NCI-H2081 treated with DMSO at 0.1 percent for 48 hours (cell line): ENCODE results near the gene STMND1.
"Not testable (repeated sequence)": the region's sequence is repeated elsewhere in the genome, so short reads cannot be mapped to it uniquely, and the experiment has no call there.

Experiments
- DNase-seq: peaks from one replicate; lab custom pipeline; 2025; lab: John Stamatoyannopoulos, UW

The STMND1 gene

DNA sequence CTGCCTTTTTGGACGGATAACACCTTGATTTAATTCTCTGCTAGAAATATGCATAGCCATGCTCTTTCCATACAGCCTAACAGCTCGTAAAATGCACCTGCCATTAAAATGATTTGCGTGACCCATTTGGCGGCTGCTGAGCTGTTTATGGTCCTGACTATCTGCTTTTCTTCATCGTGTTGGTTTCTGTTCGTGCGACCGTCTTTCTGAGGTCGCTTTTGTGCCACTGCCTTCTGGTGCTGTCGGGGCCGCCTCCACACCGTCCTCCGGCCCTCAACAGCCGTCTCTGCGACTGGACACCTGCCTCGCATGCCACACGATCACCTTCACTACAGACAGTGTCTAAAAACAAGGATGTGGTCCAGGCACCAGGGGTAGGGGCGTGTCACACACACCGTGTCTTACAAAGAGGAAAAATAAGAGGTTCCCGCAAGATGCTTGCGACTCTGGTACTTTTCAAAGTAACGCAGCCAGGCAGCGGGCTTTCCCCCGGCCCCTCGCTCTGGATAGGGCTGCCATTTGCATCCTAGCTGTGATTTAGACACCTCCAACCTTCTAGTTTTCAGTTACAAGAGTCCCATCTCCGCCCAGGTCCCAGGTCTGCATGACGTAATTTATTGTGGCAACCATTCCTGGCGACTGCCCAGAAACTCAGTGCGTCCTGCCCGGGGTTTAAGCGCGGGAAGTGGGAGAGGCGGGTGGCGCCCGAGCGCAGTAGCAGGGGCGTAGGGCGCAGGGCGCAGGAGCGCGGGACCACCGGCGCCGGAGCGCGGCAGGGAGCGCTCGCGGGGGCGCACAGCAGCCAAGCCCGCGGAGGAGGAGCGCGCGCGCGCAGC lies at the start of gene STMND1:
Gene STMND1, plus strand, starts transcription at position 629 of the 836 bp plus-strand sequence. CDS start 208 bp downstream, outside the sequence.
- DNase-seq, result peak; percentile 18

DNA sequence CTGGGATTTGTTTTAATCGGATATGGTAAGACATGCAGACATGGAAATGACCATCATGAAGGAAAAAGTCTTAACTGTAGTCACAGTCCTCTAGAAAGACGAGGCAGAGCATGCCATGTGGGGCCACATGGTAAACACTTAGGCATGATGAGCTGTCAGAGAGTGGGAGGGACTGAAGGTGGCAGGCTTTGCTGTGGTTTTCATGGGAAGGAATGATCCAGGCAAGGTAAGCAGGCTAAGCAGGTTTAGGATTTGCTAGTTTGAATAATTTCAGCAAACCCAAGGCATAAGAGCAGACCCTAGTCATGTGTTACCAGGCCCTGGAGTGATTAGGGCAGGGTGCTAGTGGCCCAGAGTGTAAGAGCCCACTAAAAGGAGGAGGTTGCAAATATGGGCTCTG lies 47.2 kb upstream of the STMND1 start:
- DNase-seq, result no peak

DNA sequence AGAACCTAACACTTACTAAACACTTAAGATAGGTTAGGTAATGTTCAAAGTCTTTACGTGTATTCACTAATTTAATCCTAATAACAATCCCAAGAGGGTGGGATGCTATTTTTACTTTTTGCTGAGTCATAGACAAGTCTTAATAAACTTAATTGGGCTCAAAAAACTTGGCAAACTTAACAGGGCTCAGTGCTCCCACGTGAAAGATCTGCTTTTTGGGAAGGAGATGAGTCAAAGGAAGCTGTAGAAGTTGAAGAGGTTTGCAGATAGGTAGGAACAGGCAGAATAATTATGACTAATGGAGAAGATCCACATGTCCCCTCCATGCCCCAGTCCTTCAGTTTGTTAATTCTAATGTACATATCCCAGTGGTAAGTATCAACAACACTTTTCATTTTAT lies 44.5 kb upstream of the STMND1 start:
- DNase-seq, result no peak

DNA sequence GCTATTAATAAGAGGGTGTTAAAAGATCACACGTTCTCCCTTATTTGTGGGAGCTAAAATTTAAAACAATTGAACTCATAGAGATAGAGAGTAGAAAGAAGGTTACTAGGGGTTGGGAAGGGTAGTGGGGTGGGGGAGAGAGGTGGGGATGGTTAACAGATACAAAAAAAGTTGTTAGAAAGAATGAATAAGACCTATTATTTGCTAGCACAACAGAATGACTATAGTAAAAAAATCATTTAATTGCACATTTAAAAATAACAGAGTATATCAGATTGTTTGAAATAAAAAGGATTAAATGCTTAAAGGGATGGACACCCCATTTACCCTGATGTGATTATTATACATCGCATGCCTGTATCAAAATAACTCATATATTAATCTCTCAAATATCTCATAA lies 43.3 kb upstream of the STMND1 start:
- DNase-seq, result no peak

DNA sequence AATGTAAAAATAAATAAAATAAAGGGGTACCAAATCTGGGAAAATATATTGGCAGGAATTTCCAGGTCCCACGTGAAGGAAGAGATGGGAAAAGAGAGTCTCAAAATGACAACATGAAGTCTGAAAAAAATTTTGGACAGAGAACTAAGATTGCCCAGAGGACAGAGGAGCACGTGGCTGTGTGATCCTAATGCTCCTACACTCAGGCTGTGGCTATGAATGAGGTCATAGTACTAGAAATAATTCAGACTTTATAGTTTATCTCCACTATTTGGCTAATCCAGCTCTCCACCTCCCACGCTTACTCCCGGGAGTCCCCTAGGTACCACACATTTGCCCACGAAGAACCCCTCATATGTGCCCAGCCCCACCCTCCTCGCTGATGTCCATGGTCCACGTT lies 42.8 kb upstream of the STMND1 start:
- no peak for DNase-seq

DNA sequence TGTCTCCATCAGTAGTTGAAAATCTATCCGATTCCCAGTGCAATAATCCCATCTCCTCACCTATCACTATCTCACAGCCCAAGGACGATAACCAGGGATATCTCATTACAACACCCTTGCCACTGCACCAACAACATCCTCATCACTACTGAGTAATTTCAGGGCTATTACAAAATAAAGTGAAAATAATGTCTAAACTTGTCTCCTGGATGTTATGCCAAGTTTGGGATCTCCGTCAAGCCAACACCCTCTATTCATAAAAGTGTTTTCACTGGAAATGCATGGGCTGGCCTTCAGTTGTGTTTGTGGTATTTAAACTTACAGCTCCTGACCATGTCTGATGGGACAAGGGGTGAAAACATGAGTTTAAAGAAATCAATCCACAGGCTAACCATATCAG lies 42.0 kb upstream of the STMND1 start:
- DNase-seq, result no peak

DNA sequence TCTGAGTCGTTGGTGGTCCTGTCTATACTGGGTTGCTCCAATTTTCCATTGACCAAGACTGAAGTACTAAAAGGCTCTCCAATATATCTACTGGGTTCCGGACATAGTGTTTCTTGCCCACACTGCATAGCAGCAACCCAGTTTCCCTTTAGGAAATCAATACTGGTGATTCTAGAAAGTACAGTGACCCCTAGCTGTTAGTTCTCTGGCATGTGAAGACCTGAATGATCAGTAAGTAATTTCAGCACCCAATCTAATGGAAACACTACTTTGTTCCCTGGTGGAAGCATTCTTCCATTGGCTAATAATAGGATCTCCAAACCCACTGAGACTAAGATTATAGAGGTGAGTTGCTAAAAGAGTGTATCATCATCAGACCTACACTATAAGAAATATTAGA lies 40.8 kb upstream of the STMND1 start:
- DNase-seq, result no peak

DNA sequence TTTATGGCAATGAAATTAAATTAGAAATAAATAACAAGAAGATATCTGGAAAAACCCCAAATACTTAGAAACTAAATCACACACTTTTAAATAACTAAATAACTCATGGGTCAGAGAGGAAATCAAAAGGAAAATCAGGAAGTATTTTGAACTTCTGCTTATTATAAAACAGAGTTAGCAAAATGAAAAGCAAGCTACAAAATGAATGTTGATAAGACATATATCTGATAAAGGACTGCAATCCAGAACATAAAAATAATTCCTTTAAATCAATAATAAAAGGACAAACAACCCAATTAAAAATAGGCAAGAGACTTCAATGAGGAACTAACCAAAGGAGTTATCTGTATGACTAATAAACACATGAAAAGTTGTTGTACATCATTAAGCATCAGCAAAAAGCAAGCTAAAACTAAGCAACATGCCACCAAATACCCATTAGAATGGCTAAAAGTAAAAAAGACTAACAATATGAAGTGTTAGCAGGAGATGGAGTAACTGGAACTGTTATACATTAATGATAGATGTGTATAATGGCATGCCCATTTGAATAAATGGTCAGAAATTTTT lies 38.9 kb upstream of the STMND1 start:
- DNase-seq, result no peak

DNA sequence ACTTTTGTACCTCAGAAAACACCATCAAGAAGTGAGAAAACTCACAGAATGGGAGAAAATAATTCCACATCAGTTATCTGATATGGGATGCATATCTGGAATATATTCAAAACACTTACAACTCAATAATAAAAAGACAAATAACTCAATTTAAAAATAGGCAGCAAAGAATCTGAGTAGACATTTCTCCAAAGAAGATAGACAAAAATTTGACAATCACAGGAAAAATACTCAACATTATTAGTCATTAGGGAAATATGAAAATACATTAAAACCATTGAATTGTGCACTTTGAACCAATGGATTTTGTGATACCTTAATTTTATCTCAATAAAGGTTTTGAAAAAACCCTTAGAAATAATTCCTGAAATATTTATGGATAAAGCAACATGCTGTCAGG lies 36.9 kb upstream of the STMND1 start:
- DNase-seq, result no peak

DNA sequence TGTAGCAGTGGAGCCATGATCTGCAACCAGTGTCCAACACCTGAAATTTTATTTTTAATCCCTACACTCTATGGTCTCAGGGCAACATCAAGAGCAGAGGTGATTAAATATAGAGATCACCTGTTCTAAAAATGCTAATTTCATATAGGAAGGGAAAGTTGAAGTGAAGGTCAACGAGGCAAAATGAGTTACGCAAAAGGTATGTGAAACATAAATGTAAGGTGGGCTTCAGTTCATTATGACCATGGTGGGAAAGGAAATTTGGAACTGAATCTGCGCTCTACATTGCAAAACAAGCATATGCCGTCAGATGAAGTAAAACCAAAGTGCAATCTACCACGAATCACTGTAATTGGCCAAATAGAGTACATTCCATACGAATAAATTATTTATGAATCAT lies 35.2 kb upstream of the STMND1 start:
- no peak for DNase-seq

DNA sequence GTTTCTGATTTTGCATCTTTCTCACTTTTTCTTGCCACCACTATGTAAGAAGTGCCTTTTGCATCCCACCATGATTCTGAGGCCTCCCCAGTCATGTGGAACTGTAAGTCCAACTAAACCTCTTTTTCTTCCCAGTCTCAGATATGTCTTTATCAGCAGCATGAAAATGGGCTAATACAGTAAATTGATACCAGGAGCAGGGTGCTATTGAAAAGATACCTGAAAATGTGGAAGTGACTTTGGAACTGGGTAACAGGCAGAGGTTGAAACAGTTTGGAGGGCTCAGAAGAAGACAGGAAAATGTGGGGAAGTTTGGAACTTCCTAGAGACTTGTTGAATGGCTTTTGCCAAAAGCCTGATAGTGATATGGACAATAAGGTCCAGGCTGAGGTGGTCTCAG lies 32.9 kb upstream of the STMND1 start:
- DNase-seq, result not testable (repeated sequence)

DNA sequence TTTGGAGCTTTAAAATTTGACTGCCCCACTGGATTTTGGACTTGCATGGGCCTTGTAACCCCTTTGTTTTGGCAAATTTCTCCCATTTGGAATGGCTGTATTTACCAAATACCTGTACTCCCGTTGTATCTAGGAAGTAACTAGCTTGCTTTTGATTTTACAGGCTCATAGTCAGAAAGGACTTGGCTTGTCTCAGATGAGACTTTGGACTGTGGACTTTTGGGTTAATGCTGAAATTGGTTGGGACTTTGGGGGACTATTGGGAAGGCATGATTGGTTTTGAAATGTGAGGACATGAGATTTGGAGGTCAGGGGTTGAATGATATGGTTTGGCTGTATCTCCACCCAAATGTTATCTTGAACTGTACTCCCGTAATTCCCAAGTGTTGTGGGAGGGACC lies 31.4 kb upstream of the STMND1 start:
- DNase-seq, result not testable (repeated sequence)

DNA sequence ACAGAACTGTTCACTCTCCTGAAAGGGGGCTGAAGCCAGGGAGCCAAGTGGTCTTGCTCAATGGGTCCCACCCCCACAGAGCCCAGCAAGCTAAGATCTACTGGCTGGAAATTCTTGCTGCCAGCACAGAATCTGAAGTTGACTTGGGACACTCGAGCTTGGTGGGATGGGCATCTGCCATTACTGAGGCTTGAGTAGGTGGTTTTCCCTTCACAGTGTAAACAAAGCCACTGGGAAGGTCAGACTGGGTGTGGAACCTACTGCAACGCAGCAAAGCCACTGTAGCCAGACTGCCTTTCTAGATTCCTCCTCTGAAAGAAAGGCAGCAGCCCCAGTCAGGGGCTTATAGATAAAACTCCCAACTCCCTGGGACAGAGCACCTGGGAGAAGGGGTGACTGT lies 28.3 kb upstream of the STMND1 start:
- not testable (repeated sequence) for DNase-seq

DNA sequence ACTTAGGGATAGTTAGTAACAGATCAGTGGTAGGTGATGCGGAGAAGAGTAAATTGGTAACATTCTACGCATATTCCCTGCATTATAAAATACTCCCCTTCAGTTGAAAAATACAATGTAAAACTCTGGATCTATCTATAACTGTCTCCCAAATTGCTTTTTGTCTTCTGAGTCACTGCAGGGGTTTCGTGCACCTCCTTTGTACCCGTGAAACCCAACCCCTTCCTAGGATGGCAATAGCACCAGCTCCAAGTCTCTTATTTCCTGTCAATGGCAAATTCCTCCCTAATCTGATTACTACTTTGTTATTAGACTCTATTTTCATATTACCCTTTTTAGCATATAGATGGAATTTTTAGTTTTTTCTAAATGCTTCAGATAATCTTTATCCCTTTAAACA lies 20.6 kb upstream of the STMND1 start:
- no peak for DNase-seq

DNA sequence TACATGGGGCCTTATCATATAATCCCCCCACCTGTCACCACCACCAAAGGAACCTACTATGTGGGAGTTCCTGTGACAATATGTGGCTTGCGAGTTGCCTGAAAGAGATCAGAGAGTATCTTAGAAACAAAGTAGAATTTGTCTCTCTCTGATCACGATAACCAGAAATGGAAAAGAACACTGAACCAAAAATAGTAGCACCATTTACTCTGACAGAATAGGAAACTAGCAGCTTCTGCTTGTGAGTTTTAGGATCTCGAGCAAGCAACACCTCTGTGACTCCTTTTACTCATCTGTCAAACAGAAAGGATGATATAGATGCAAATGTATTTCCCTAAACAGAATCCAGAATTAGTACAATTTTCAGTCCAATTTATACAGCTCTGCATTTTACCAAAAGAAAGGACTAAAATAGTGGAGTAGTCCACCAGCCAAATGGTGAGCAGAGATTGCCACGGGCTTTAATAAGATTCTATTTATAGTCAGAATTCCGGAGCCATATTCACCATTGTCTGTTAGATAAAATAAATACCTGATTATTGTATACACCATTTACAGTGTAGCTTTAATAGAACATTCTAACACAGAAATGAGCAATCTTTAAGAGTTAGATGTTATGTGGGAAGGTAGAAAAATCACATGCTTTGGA lies 19.9 kb upstream of the STMND1 start:
- DNase-seq, result no peak

DNA sequence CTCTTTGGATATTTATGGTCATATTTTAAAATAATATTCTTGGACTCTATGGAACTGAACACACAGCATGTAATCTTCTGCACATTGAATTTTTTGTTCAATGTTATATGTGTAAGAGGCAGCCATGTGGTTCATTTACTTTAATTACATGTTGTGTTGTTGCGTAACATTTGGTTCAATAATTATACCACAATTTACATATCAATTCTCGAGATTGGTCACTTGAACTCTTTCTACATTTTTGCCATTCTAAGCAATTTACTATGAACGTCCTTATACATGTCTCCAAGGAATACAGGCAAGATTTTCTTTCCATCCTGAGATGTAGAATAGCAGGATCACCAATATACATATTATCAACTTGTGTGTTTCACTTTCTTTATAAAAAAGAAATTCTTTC lies 18.5 kb upstream of the STMND1 start:
- DNase-seq, result no peak

DNA sequence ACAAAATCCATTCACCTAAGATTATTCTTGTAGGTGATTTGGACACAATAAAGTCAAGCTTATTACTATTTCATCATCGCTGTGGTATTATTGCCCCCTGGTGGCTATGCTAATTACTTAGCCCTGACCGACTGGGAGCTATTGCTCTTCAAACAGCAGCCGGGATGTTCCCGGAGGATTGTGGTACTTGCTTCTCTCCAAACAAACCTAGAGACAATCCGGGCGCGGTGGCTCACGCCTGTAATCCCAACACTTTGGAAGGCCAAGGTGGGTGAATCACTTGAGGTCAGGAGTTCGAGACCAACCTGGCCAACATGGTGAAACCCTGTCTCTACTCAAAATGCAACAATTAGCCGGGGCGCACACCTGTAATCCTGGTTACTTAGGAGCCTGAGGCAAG lies 15.4 kb upstream of the STMND1 start:
- DNase-seq, result no peak

DNA sequence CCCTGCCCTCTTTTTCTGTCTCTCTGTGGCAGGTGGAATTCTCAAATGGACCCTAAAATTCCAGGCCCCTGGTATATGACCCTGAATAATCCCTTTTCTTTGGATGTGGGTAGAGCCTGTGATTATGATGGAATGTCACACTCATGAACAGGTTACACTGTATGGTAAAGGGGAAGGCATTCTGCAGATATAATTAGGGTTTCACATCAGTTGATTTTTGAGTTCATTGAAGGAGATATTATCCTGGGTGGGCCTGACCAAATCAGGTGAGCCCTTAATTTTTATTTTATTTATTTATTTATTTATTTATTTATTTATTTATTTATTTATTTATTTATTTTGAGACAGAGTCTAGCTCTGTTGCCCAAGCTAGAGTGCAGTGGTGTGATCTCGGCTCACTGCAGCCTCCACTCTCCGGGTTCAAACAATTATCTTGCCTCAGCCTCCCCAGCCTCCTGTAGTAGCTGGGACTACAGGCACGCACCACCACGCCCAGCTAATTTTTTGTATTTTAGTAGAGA lies 13.7 kb upstream of the STMND1 start:
- DNase-seq, result no peak

DNA sequence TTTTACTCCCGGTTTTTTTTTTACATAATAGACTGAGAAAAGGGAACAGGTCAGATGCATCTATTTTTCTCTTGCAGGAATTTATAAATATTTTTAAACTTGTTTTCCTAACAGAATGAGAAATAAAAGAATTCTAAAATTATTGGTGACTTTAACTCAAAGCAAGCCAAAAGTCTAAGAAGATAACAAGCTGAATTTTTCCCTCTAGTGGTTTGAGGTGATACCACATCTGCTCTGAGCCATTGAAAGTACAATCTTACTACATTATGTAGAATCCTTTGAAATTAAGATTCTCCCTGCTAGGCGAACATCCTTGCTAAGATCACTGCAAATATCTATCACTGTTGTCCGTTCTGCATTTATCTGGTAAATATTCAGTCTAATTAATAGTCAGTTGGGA lies 10.7 kb upstream of the STMND1 start:
- no peak for DNase-seq

DNA sequence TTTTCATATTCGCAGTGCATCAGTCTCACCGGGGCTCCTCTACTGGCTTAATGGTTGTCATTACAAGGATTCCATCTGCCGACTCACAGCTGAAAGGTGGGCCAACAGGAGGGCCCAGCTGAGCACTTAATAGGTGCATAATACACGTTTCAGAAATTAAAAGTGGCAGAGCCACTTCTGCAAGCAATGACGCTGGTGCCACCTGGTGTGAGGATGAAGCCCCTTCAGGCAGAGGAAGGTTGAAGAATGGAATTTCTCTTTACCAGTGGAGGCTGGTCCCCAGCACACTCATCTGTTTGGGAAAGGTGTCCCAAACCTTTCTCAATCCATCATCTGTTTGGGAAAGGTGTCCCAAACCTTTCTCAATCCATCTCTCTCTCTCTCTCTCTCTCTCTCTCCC lies 8.2 kb upstream of the STMND1 start:
- no peak for DNase-seq

DNA sequence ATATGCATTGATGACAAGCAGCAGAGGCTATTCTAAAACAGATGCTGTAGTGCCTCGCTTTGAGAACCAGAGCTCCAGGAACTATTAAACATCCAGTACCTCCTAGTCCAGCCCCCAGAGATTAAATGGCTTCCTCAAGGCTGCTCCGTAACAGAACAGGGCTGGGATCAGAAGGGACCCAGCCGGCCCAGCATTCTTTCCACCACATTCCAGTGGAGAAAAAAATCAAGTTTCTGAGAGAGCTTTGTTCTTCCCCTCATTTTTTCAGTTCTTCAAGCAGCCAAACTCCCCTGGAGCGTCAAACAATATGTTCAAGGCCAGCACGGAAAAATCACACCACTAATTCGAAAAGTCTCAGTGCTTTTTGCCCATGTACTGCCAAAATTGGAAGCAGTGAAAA lies 5.8 kb upstream of the STMND1 start:
- DNase-seq, result no peak

DNA sequence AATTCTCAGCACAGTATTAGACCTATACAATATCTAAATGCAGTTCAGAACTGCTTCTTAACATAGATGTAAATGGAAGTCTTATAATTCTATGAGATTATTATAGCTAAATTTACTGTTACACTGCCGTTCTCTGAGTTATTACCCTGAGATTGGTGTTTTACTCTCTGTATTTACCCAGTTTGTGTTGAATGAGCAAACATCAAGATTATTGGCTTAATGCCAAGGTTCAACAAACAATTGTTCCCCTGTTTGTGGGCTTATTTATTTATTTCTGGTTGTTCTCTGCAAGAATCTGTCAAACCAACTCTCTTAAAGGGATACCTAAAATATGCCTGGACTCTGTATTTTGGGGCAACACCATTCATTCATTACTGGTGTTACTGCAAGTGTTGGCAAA lies 5.2 kb upstream of the STMND1 start:
- DNase-seq, result no peak

DNA sequence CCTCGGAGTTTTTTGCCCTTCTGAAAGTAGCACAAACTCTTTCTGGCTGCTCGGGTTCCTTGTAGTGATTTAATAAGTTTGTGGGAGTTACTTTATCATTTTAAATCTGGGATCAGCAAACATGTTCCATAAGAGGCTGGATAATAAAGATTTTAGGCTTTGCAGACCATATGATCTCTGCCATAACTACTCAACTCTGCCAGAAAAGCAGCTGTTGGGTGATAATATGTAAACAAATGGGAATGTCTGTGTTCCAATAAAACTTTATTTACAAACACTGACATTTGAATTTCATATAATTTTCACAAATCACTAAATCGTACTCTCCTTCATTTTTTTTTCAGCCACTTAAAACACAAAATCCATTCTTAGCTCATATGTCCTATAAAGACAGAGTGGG lies 3.9 kb upstream of the STMND1 start:
- DNase-seq, result no peak
